ENCODE measurements around the gene CDC14B. TPM values are rescaled to one million over a fixed set of nuclear protein-coding genes. Genes with fewer than 3 reads are reported as not detected.
"Not testable (repeated sequence)": the region's sequence is repeated elsewhere in the genome, so short reads cannot be mapped to it uniquely, and the experiment has no call there.

CDC14B gene
- total RNA-seq, 1 donor from 2014 or later: 39.3 TPM

GRCh38 chr9:96550659-96551058 is 69.0 kb downstream of the CDC14B start:
- H3K4me1 Mint-ChIP-seq: peaks cover 2% of the 10 kb centered on the region
- peaks cover 19% of the 10 kb centered on the region for H3K36me3 Mint-ChIP-seq
- no peaks in the 10 kb centered on the region for H3K27me3 Mint-ChIP-seq (ENCODE audit: low read depth)
- peaks cover 5% of the 10 kb centered on the region for H3K9me3 Mint-ChIP-seq
- H3K27ac Mint-ChIP-seq: no peak overlapping the region
- no peak for TF ChIP-seq CTCF (IDR thresholded peaks at IDR 0.05; ENCODE audit: unreplicated experiment)
- no peak for DNase-seq (ENCODE audit: low spot score in 2 of 2, unreplicated experiment in 2 of 2)
- H3K4me3 Mint-ChIP-seq: no peak overlapping the region

DNA sequence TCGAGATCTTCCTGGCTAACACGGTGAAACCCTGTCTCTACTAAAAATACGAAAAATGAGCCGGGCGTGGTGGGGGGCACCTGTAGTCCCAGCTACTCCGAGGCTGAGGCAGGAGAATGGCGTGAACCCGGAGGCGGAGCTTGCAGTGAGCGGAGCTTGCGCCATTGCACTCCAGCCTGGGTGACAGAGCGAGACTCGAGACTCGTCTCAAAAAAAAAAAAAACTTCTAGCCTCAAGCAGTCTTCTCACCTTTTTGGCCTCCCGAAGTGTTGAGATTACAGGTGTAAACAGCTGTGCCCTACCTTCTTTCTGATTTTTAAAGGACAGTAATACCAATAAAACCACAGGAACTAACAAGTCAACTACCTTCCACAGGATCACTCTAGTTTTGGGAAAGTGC is 76.5 kb downstream of the CDC14B start:
- H3K27ac Mint-ChIP-seq; DNase-seq (ENCODE audit: low spot score in 2 of 2, unreplicated experiment in 2 of 2); H3K9me3 Mint-ChIP-seq; H3K4me1 Mint-ChIP-seq; H3K4me3 Mint-ChIP-seq; H3K27me3 Mint-ChIP-seq (ENCODE audit: low read depth): not testable (repeated sequence)
- H3K36me3 Mint-ChIP-seq: peaks cover 25% of the 10 kb centered on the region

DNA sequence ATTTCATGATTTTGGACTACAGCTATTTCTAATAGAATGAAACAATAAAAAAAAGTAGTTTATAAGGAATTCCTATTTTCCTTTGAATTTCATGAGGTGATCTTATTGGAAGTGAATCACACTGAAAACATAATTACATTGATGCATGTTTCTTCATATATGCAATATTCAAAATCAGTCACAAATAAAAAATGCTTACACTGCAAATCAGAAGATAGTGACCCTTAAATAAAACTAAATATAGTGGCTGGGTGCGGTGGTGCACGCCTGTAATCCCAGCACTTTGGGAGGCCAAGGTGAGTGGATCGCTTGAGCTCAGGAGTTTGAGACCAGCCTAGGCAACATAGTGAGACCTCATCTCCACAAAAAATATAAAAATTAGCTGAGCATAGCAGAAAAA is 79.5 kb downstream of the CDC14B start:
- DNase-seq (ENCODE audit: low spot score in 2 of 2, unreplicated experiment in 2 of 2): no peak
- Mint-ChIP-seq H3K27me3 (ENCODE audit: low read depth) (no peaks in the 10 kb centered on the region), H3K4me1 (no peaks in the 10 kb centered on the region), H3K36me3 (peaks cover 19% of the 10 kb centered on the region), H3K9me3 (no peaks in the 10 kb centered on the region), H3K4me3 (no peak overlapping the region), H3K27ac (no peak overlapping the region)
- no peak for TF ChIP-seq CTCF (IDR thresholded peaks at IDR 0.05; ENCODE audit: unreplicated experiment)

GRCh38 chr9:96532173-96532572 is 87.5 kb downstream of the CDC14B start:
- Mint-ChIP-seq H3K4me1 (no peaks in the 10 kb centered on the region), H3K27me3 (ENCODE audit: low read depth) (no peaks in the 10 kb centered on the region), H3K27ac (no peak overlapping the region), H3K4me3 (no peak overlapping the region), H3K9me3 (peaks cover 9% of the 10 kb centered on the region), H3K36me3 (peaks cover 53% of the 10 kb centered on the region)
- no peak for DNase-seq (ENCODE audit: low spot score in 2 of 2, unreplicated experiment in 2 of 2)
- TF ChIP-seq CTCF (IDR thresholded peaks at IDR 0.05; ENCODE audit: unreplicated experiment): no peak

DNA sequence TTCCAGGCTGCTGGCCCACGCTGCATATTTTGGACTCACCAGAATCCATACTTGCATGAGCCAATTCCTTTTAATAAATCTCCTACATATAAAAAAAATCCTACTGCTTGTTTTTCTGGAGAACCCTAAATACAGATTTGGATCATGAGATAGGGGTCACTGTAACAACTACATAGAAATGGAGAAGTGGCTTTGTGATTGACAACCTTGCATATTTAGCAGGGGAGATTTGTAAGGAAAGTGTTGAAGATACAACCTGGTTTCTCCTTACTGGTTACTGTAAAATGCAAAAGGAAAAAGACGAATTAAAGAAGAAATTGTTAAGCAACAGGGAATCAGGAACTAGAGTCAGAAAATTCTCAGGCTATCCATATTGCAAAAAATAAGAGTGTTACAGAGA is 94.9 kb downstream of the CDC14B start:
- Mint-ChIP-seq H3K9me3 (no peaks in the 10 kb centered on the region), H3K27ac (no peak overlapping the region), H3K4me3 (no peak overlapping the region), H3K27me3 (ENCODE audit: low read depth) (no peaks in the 10 kb centered on the region), H3K4me1 (no peaks in the 10 kb centered on the region), H3K36me3 (peaks cover 50% of the 10 kb centered on the region)
- no peak for TF ChIP-seq CTCF (IDR thresholded peaks at IDR 0.05; ENCODE audit: unreplicated experiment)
- DNase-seq (ENCODE audit: low spot score in 2 of 2, unreplicated experiment in 2 of 2): no peak

- TF ChIP-seq CTCF (IDR thresholded peaks at IDR 0.05; ENCODE audit: unreplicated experiment): no peak
- peaks cover 51% of the 10 kb centered on the region for H3K36me3 Mint-ChIP-seq
- no peak for DNase-seq (ENCODE audit: low spot score in 2 of 2, unreplicated experiment in 2 of 2)
- H3K27me3 Mint-ChIP-seq (ENCODE audit: low read depth): no peaks in the 10 kb centered on the region
- H3K27ac Mint-ChIP-seq: no peak overlapping the region
- no peaks in the 10 kb centered on the region for H3K4me1 Mint-ChIP-seq
- no peak overlapping the region for H3K4me3 Mint-ChIP-seq
- H3K9me3 Mint-ChIP-seq: no peaks in the 10 kb centered on the region
These were observed 95.6 kb downstream of the CDC14B start for GRCh38 chr9:96524045-96524444.
